ENCODE data around the gene ETNK2. TPM values are rescaled to one million over a fixed set of nuclear protein-coding genes. Genes with fewer than 3 reads are reported as not detected.

ETNK2 gene
- polyA plus RNA-seq, 3 donors: 9.0 to 21.1 (median 11.1) TPM

DNA sequence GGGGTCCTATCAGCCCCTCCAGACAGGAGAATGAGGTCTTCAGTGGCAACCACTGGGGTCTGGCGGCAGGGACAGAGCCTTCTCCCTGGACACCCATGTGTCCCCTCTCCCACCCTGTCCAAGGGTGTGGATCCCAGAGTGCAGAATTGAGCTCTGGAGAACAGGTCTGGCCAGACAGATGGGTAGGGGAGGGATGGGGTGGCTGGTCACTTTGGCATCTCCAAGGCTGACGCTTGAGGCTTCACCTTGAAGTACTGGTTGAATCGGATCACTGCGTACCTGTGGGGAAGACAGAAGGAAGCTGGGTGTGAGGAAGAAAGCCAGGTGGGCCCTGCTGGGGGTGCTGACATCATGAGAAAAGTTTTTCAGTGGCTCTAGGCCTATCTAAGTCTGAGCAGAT is 19.9 kb downstream of the ETNK2 start:
- no peak overlapping the region for H3K27ac ChIP-seq (ENCODE audit: low read depth, low read length)
- WGBS, 3 donors: 85 to 94% (median 91%) methylated on average over 4 of the region's 4 CpGs

DNA sequence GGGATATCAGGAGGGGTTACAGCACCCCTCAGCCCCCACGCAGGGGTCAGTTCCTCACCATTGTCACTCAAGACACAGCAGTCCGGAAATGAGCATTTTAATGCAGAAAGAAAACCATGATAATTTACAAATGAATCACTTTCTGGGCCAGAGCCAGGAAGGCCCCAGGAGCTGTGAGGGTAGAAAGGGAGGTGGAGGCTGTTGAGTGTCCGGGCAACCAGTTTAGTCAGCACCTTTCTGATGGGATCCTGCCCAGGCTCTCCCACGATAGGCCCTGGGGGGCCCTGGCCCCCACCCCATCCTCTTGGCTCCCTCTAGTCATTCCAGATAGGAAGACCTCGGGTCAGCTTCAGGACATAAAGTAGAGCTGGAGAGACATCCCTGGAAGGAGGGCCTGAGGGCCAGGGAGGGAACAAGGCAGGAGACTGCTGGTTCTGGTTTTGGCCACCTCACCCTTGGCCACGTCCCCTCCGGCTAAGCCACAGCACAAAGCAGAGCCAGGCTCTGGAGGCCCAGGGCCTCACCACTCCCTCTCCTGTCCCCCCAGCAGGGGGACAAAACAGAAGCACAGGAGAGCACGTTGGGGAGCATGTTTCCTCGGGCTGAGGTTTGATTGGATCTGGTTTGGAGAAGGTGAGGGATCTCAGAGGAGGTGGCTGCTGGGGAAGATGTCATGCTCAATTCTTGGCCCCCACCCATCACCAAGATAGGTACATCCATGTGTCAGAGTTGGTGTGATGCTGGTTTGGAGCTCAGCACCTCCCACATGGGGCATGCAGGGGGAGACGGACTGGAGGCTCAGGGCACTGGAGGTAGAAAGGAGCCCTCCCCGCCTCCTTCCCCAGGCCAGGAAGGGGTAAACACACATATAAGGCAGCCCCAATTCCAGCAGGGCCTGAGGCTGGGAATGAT is 20.6 kb downstream of the ETNK2 start:
- no peak overlapping the region for H3K27ac ChIP-seq (ENCODE audit: low read depth, low read length)
- 52 to 58% (median 56%) methylated on average over 11 of the region's 11 CpGs for WGBS, 3 donors

DNA sequence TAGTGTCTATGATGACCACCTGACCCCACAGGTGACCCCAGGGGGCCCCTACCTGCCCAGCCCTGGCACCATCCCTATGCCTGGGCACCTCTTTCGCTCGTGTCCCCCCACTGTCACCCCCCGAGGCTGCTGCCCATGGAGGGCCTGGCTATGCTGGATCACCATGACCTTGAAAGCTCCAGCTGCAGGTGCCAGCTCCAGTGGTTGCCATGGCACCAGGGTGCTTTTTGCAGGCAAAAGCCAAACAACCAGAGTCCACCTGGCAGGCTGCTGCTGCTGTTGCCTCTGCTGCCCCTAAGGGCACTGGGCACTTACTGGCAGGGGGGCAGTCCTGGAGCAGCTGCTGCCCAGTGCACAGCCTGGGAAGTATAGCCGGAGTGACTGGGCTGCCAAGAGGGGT is 21.7 kb downstream of the ETNK2 start:
- WGBS, 3 donors: 20 to 80% (median 66%) methylated on average over 4 of the region's 4 CpGs
- H3K27ac ChIP-seq (ENCODE audit: low read depth, low read length): no peak overlapping the region

DNA sequence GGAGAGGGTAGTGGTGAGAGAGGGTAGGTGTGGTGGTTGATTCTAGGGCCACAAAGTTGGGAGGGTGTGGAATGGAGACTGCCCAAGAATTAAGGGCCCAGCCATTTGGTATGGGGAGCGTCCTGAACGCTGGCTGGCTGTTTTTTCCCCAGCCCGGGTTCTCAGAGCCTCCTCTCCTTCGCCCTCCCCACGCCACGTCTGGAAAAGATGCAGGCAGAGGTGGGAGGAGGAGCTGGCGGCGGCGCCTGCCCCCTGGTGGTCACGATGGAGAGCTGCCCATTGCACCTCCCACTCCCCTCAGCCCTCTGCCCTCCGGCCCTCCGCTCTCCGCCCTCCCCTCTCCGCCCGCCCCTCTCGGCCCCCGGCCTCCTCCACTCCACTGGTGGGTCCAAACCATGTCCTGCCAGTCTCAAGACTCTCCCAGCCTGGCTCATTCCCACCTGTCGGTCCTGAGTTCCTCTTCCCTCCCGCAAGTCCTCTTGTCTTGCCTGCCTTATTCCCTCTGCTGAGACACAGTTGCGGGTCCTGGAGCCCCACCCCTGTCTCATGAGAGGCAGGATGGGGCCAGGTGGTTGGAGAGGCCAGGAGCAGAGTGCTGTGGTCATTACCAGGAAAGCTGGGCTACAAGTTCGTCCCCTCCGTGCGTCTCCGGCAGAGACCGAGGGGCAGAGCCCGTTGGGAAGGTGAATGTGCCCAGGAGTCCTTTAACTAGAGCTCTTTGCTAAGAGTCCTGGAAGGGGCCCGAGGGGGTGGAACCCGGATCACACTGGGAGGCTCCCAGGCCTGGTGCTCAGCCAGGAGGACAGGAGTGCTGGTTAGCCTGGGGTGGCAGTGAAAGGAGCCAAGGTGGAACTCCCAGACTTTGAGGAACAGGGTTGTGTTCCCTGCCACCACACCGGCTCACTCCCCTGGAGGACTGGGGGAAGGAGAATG is 22.6 kb downstream of the ETNK2 start:
- H3K27ac ChIP-seq (ENCODE audit: low read depth, low read length): no peak overlapping the region
- 16 to 25% (median 21%) methylated on average over 21 to 29 of the region's 29 CpGs for WGBS, 3 donors

DNA sequence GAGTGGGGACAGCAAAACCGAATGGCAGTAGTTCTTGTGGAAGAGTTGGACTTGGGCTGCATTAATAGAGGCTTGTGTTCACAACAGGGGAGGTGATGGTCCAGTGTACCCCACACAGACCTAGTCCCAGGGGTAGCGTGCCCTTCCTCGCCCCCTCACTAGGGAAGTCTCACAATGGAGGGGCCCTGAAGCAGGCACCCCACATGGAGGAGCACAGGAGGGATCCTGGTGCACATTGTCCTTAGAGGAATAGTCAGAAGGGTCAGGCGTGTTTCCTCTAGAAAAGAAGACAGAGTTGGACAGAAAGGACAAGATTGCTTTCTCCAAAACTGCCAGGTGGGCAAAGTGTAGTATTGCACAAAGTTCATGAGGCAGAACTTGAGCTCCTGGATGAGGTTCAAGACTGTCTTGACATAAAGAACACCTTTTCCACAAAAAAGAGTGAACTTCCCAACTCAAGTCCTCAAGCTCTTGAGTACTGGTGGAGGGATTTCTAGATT is 23.3 kb downstream of the ETNK2 start:
- H3K27ac ChIP-seq (ENCODE audit: low read depth, low read length): no peak overlapping the region
- 67 to 83% (median 81%) methylated on average over 4 of the region's 4 CpGs for WGBS, 3 donors

DNA sequence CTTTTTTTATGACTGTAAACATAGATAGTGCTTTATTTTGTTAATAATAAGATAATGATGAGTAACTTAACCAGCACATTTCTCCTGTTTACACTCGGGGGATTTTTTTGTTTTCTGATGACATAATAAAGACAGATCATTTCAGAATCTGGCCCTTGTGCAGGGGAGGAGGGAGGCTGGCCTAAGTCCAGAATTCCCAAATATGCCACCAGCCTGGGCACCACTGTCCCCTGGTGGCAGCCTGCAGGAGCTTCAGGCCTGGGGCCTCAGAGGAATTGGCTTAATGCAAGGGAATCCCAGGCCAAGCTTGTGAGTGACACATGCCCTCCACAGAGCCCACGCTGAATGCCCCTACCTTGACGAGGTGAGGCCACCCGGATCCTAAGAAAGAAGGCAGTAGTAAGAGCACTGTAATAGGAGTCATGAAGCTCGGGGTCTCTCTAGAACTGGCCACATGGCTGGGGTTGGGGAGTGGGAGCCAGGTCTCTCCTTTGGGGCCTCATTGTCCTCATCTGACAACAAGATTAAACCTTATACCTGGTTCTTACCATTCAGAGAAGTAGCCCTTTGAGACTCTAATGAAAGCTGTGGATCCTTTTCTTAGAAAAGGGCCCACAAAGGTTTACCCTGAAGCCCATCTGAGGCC is 24.1 kb downstream of the ETNK2 start:
- H3K27ac ChIP-seq (ENCODE audit: low read depth, low read length): no peak overlapping the region
- WGBS, 3 donors: 26 to 43% (median 41%) methylated on average over 5 of the region's 5 CpGs

DNA sequence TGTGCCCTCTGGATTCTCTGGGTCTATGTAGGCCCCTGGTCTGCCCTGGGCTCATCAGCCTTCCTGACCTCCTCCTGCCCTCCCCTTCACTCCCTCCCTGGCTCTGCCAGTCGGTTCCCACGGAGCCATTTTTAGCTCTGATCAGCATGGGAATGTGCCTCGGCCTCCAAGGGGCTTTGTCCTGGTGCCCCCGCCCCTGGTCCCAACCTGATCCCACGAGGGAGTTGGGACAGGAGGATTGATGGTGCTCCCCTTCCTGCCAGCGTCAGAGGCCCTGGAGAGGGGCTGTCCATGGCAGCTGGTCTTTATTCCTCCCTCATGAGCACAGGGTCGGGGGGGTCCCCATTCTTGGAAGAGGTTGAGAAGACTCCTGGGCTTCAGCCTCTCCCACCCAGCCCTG is 24.9 kb downstream of the ETNK2 start:
- H3K27ac ChIP-seq (ENCODE audit: low read depth, low read length): no peak overlapping the region
- WGBS, 3 donors: 42 to 52% (median 48%) methylated on average over 7 of the region's 7 CpGs

DNA sequence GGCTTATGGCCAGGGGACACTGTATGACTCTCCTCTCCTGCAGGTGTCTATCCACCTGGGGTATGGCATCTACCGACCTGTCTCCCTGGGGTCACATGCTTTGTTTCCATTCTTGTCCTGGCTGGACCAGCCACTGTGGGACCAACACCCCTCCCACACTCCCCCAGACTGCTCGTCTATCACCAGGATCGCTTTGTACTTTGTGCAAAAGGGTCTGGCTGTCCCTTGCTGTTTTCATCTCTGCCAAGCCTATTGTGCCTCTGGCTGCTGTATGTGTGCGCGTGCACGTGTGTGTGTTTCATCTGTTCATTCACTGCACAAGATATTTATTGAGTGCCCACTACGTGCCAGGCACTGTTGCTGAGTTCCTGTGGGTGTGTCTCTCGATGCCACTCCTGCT is 25.5 kb downstream of the ETNK2 start:
- 76 to 80% (median 79%) methylated on average over 8 of the region's 8 CpGs for WGBS, 3 donors
- H3K27ac ChIP-seq (ENCODE audit: low read depth, low read length): no peak overlapping the region

DNA sequence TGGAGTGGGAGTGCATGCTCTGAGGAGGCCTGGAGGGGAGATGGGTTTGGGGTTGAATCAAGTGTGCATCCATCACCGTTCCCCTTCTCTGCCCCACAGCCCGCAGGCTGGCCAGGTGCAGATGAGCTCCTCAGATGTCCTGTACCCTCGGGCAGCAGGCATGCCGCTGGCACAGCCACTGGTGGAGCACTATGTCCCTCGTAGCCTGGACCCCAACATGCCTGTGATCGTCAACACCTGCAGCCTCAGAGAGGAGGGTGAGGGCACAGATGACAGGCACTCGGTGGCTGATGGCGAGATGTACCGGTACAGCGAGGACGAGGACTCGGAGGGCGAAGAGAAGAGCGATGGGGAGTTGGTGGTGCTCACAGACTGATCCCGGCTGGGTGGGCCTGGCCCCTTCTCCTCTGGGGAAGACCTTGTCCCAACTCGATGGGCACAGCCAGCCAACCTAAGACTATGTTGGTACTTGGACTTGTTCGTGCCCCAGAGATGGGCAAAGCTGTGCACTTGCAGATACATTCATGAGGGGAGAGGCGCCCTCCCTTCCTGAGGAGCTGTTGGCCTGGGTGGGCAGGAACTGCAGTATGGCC is 26.0 kb downstream of the ETNK2 start:
- WGBS, 3 donors: 89 to 94% (median 92%) methylated on average over 18 of the region's 18 CpGs
- no peak overlapping the region for H3K27ac ChIP-seq (ENCODE audit: low read depth, low read length)

DNA sequence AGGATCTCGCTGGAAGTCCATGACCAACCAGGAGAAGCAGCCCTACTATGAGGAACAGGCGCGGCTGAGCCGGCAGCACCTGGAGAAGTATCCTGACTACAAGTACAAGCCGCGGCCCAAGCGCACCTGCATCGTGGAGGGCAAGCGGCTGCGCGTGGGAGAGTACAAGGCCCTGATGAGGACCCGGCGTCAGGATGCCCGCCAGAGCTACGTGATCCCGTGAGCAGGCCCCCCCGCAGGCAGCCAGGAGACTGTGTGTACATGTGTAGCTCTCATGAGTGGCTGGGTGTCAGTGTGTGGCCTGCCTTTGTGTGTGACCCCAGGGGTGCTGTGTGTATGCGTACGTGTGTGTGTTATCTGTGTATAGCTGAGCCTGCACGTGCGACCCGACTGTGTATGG is 27.2 kb downstream of the ETNK2 start:
- 94% methylated on average over 22 of the region's 22 CpGs for WGBS, 3 donors
- no peak overlapping the region for H3K27ac ChIP-seq (ENCODE audit: low read depth, low read length)

DNA sequence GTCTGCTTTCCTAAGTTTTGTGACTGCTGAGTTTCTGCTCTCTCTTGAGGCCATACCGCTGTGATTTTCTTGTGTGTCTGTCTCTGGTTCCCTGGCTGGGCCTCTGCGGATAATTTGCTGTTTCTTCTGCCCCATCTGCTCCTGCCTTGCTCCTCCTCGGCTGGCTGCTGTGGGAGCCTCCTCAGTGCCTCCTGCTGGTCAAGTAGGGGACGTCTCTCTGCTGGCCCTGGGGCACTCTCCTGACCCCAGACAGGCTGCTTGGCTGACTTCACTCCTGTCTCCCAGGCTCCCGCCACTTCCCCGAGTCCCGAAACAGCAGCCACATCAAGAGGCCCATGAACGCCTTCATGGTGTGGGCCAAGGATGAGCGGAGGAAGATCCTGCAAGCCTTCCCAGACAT is 28.5 kb downstream of the ETNK2 start:
- no peak overlapping the region for H3K27ac ChIP-seq (ENCODE audit: low read depth, low read length)
- WGBS, 3 donors: 74 to 79% (median 75%) methylated on average over 9 of the region's 9 CpGs

DNA sequence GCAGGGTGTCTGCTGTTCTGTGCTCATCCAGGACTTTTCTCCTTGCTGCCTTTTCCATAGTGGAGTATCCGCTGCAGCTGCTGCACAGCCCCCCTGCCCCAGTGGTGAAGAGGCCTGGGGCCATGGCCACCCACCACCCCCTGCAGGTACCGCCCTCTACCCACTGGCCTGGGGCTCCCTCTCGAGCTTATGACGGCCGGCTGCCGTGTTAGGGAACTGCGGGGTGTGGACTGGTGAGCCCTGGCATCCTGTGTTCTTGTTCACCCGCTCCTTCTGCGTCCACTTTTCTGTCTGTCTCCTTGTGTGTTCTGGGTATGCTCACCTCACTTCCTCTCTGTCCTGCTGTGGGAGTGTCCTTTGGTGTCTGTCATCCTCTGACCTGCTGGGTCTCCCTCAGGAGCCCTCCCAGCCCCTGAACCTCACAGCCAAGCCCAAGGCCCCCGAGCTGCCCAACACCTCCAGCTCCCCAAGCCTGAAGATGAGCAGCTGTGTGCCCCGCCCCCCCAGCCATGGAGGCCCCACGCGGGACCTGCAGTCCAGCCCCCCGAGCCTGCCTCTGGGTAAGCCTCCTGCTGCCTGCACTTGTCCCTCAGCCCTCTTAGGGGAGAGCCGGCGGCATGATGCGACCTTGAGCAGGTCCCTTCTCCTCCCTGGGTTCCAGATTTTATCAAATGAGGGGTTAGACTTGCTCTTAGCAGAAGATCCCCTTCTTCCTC is 29.8 kb downstream of the ETNK2 start:
- 88 to 95% (median 93%) methylated on average over 17 of the region's 17 CpGs for WGBS, 3 donors
- H3K27ac ChIP-seq (ENCODE audit: low read depth, low read length): no peak overlapping the region

DNA sequence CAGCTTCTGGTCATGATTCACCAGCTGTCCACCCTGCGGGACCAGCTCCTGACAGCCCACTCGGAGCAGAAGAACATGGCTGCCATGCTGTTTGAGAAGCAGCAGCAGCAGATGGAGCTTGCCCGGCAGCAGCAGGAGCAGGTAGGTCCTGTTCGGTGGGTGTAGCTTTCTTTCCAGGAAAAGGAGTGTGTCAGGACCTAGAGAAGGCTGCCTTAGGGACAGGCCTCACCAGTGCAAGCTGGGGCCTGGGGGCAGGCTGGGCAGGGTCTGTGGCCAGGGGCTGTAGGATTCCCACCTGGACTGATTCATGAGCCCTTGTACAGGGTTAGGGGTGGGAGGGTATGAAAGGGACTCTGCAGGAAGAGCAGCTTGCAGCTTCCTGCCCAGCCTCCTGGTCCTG is 35.3 kb downstream of the ETNK2 start:
- WGBS, 3 donors: 86 to 92% (median 89%) methylated on average over 4 of the region's 4 CpGs
- no peak overlapping the region for H3K27ac ChIP-seq (ENCODE audit: low read depth, low read length)

DNA sequence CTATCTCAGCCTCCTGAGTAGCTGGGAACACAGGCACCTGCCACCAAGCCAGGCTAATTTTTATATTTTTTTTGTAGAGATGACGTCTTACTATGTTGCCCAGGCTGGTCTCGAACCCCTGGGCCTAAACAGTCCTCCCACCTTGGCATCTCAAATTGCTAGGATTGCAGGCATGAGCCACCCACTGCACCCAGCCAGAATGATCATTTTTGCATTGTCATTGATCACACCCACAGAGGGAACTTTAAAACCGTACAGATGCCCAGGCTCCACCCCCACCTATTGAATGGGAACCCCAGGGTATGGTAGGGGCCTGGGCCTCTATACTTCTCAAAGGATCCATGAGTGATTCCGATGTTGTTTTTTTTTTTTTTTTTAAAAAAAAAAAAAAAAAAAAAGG is 36.7 kb downstream of the ETNK2 start:
- H3K27ac ChIP-seq (ENCODE audit: low read depth, low read length): no peak overlapping the region
- 73 to 91% (median 79%) methylated on average over 4 of the region's 4 CpGs for WGBS, 3 donors

DNA sequence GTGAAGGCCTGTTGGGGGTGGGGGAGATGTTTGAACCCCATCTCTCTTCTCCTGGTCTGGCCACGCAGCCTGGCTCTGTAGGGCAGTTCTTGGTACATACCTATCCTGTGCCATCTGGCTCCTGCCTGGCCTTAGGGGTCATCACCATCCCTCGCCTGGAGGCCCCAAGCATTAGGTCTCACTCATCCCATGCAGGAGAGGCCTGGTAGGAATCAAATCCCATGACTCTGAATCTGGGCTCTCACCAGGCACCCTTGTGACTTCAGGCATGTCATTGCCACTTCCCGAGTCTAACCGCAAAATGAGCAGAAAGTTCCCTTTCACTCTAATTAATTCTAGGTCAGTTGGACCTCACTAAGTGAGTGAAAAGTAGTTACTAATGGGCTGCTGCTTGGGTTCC is 37.2 kb downstream of the ETNK2 start:
- 85 to 97% (median 92%) methylated on average over 4 of the region's 4 CpGs for WGBS, 3 donors
- H3K27ac ChIP-seq (ENCODE audit: low read depth, low read length): no peak overlapping the region

DNA sequence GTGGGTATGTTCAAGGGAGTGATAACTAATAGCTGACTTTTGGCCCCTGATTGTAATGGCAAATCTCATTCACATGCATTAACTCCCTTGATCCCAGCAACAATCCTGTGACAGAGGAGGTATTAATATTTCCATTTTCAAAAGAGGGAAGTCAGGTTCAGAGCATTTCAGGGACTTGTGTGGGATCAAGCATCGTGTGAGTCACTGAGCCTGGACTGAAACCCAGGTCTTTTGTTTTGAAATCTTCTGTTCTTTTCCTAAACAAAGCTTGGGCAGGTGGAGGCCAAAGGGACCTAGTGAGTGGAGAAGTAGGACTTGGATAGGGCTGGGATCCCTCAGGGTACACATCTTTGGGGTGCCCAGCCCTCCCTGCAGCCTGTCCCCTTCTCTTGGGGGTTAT is 37.9 kb downstream of the ETNK2 start:
- H3K27ac ChIP-seq (ENCODE audit: low read depth, low read length): no peak overlapping the region
- 58 to 73% (median 62%) methylated on average over 1 of the region's 1 CpG for WGBS, 3 donors

DNA sequence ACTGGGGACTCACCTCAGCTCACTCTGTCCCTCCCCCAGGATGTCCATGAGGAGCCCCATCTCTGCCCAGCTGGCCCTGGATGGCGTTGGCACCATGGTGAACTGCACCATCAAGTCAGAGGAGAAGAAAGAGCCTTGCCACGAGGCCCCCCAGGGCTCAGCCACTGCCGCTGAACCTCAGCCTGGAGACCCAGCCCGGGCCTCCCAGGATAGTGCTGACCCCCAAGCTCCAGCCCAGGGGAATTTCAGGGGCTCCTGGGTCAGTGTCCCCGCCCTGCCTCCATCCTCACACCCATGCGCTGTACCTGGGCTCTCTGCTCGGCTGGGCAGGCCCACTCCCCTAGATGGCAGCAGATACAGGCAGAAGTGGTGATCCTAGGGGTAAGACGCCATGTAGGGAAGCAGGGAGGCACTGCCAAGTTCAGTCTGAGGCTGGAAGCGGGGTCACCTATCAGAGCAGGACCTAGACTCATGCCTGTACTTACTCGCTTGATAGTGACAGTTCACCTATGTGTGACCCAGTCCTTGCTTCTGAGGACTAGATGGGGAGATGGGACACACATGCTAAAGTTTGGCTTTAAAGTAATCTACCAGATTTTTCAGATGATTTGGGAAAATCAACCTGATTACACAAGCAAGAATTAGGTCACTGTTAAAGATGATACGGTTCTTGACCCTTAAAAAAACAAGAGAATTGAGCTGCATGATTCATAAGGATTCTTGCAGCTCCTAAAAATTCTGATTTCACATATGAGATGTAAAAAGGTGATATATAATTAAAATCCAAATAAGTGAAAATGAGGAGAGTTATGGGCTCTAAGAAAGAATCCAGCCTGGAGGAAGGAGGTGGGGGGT is 38.7 kb downstream of the ETNK2 start:
- WGBS, 3 donors: 81 to 90% (median 85%) methylated on average over 11 of the region's 11 CpGs
- no peak overlapping the region for H3K27ac ChIP-seq (ENCODE audit: low read depth, low read length)

All from adipose tissue (tissue), 3 donors.